ENCODE results near the gene ARHGEF10L. TPM values are rescaled to one million over a fixed set of nuclear protein-coding genes. Genes with fewer than 3 reads are reported as not detected.

ARHGEF10L gene
- total and polyA plus RNA-seq, 3 experiments from 2014 or later = 0.24 to 0.26 TPM; not detected in 1

- Histone ChIP-seq H3K27ac (ENCODE audit: low read depth, low read length) (no peak overlapping the region), H3K4me1 (ENCODE audit: insufficient read depth, low read length) (no peaks in the 10 kb centered on the region), H3K9me3 (ENCODE audit: low read length) (no peaks in the 10 kb centered on the region), H3K36me3 (ENCODE audit: insufficient read depth, low read length) (no peaks in the 10 kb centered on the region), H3K4me3 (ENCODE audit: low read length) (no peak overlapping the region), H3K27me3 (ENCODE audit: insufficient read depth, low read length, poor library complexity, severe bottlenecking) (no peaks in the 10 kb centered on the region)
- H3K27me3 Mint-ChIP-seq = peaks cover under 1 to 8% of the 10 kb centered on the region in 2 donors
- H3K4me1 Mint-ChIP-seq = no peaks in the 10 kb centered on the region
- DNase-seq = no peak
- CTCF ChIA-PET = no interaction called here
- POLR2A ChIA-PET = no interaction called here
- no peak overlapping the region for H3K4me3 Mint-ChIP-seq
- H3K27ac Mint-ChIP-seq = no peak overlapping the region
- H3K9me3 Mint-ChIP-seq = no peaks in the 10 kb centered on the region
- H3K36me3 Mint-ChIP-seq = no peaks in the 10 kb centered on the region
These were observed 70.0 kb downstream of the ARHGEF10L start for GRCh38 chr1:17609529-17609928.

DNA sequence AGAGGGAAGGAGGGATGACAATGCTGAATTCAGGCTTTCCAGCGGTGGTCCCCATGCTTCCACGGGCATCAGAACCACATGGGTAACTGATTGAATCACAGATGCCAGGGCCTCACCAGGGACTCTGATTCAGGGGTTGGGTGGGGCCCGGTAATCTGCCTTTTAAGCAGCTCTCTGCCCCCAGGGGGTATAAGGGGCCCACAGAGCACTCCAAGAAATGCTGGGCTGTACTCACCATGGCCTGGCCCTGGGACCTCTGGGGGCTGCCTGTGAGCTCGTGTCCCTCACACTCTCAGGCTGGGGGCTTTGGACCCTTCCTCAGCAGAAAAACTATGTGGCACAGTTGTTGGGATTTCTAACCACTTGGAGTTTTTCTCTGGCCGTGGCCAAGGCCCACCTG is 70.6 kb downstream of the ARHGEF10L start:
- no peak for DNase-seq
- H3K36me3 ChIP-seq (ENCODE audit: insufficient read depth, low read length) = no peaks in the 10 kb centered on the region
- no peak overlapping the region for H3K27ac Mint-ChIP-seq
- no peak overlapping the region for H3K27ac ChIP-seq (ENCODE audit: low read depth, low read length)
- no peaks in the 10 kb centered on the region for H3K4me1 ChIP-seq (ENCODE audit: insufficient read depth, low read length)
- H3K27me3 Mint-ChIP-seq = peaks cover 2 to 8% of the 10 kb centered on the region in 2 donors
- CTCF ChIA-PET = no interaction called here
- POLR2A ChIA-PET = no interaction called here
- no peak overlapping the region for H3K4me3 Mint-ChIP-seq
- no peaks in the 10 kb centered on the region for H3K9me3 ChIP-seq (ENCODE audit: low read length)
- H3K9me3 Mint-ChIP-seq = no peaks in the 10 kb centered on the region
- no peak overlapping the region for H3K4me3 ChIP-seq (ENCODE audit: low read length)
- H3K36me3 Mint-ChIP-seq = no peaks in the 10 kb centered on the region
- no peaks in the 10 kb centered on the region for H3K27me3 ChIP-seq (ENCODE audit: insufficient read depth, low read length, poor library complexity, severe bottlenecking)
- no peaks in the 10 kb centered on the region for H3K4me1 Mint-ChIP-seq

DNA sequence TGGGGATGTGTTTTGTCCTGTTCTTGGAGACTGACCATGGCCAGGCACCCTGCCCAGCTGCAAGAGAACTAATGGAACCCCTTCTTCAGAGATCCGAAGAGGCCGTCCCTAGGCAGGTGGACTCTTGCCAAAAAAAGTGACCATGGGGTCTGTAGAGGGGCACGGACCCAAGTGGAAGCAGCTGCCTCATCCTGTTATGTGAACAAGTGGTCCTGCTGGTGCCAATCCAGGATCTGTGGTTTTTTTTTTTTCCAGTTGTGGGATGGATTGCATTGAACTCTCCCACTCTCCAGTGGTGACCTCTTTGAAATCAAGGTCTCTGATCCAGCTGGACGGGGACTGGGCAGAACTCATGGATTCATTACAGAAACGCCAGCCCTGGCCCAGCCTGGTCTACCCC is 71.2 kb downstream of the ARHGEF10L start:
- H3K27me3 ChIP-seq (ENCODE audit: insufficient read depth, low read length, poor library complexity, severe bottlenecking) = no peaks in the 10 kb centered on the region
- no peak overlapping the region for H3K4me3 ChIP-seq (ENCODE audit: low read length)
- ChIA-PET POLR2A (no interaction called here), CTCF (no interaction called here)
- Mint-ChIP-seq H3K27me3 (peaks cover 2 to 8% of the 10 kb centered on the region in 2 donors), H3K27ac (no peak overlapping the region), H3K4me3 (no peak overlapping the region), H3K9me3 (no peaks in the 10 kb centered on the region), H3K4me1 (no peaks in the 10 kb centered on the region), H3K36me3 (no peaks in the 10 kb centered on the region)
- no peak for DNase-seq
- H3K27ac ChIP-seq (ENCODE audit: low read depth, low read length) = no peak overlapping the region
- H3K4me1 ChIP-seq (ENCODE audit: insufficient read depth, low read length) = no peaks in the 10 kb centered on the region
- no peaks in the 10 kb centered on the region for H3K36me3 ChIP-seq (ENCODE audit: insufficient read depth, low read length)
- no peaks in the 10 kb centered on the region for H3K9me3 ChIP-seq (ENCODE audit: low read length)

DNA sequence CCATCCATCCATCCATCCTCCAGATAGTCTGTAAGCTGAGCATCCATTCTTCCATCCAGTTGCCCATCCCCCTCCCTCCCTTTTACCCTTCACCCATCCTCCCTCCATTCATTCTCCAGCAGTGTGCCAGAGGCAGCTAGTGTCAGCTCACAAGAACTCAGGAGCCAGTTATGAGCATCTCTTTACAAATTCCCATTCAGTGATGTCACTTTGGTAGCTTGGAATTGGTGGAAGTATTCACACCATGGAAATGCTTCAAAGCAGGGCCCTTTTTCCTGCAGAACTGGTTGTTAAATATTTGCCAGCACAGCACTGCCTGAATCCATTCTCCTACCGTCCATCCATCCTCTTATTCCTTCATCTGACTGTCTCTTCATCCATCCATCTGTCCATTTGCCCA is 72.5 kb downstream of the ARHGEF10L start:
- no peaks in the 10 kb centered on the region for H3K9me3 Mint-ChIP-seq
- CTCF ChIA-PET = no interaction called here
- POLR2A ChIA-PET = no interaction called here

DNA sequence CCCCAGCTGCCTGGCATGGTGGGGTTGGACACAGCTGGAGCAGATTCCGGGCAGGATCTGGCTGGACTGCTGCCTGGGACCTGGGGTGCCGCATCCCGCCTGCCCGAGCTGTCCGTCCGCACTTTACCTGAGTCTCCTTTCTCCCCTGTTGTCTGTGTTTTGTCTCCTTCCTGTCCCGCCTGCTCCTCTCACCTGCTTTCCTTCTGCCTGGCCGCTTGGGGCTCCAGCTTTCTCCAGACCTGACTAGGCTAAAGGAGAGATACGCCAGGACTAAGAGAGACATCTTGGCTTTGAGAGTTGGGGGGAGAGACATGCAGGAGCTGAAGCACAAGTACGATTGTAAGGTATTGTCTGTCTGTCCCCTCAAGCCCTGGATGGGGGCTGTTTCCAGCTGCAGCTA is 73.3 kb downstream of the ARHGEF10L start:
- Mint-ChIP-seq H3K4me3 (no peak overlapping the region), H3K4me1 (no peaks in the 10 kb centered on the region), H3K36me3 (no peaks in the 10 kb centered on the region), H3K27ac (no peak overlapping the region), H3K9me3 (no peaks in the 10 kb centered on the region), H3K27me3 (peaks cover 4 to 13% of the 10 kb centered on the region in 2 donors)
- POLR2A ChIA-PET = no interaction called here
- CTCF ChIA-PET = no interaction called here
- Histone ChIP-seq H3K9me3 (ENCODE audit: low read length) (no peaks in the 10 kb centered on the region), H3K36me3 (ENCODE audit: insufficient read depth, low read length) (no peaks in the 10 kb centered on the region), H3K4me3 (ENCODE audit: low read length) (no peak overlapping the region), H3K27me3 (ENCODE audit: insufficient read depth, low read length, poor library complexity, severe bottlenecking) (no peaks in the 10 kb centered on the region), H3K27ac (ENCODE audit: low read depth, low read length) (no peak overlapping the region), H3K4me1 (ENCODE audit: insufficient read depth, low read length) (no peaks in the 10 kb centered on the region)
- no peak for DNase-seq

More for the DNA sequence above, 72.5 kb downstream of the ARHGEF10L start:
- H3K27me3 Mint-ChIP-seq = peaks cover 4 to 13% of the 10 kb centered on the region in 2 donors
- no peaks in the 10 kb centered on the region for H3K36me3 ChIP-seq (ENCODE audit: insufficient read depth, low read length)
- no peaks in the 10 kb centered on the region for H3K4me1 Mint-ChIP-seq
- no peaks in the 10 kb centered on the region for H3K9me3 ChIP-seq (ENCODE audit: low read length)
- DNase-seq = no peak
- no peak overlapping the region for H3K4me3 Mint-ChIP-seq
- H3K27ac ChIP-seq (ENCODE audit: low read depth, low read length) = no peak overlapping the region
- H3K4me3 ChIP-seq (ENCODE audit: low read length) = no peak overlapping the region
- no peaks in the 10 kb centered on the region for H3K27me3 ChIP-seq (ENCODE audit: insufficient read depth, low read length, poor library complexity, severe bottlenecking)
- H3K36me3 Mint-ChIP-seq = no peaks in the 10 kb centered on the region
- peak overlapping the region in 2 of 8 donors; percentile 3 to 12 for H3K27ac Mint-ChIP-seq
- no peaks in the 10 kb centered on the region for H3K4me1 ChIP-seq (ENCODE audit: insufficient read depth, low read length)

GRCh38 chr1:17614586-17614985 is 75.1 kb downstream of the ARHGEF10L start:
- no peak overlapping the region for H3K4me3 ChIP-seq (ENCODE audit: low read length)
- Mint-ChIP-seq H3K27ac (no peak overlapping the region), H3K4me1 (no peaks in the 10 kb centered on the region), H3K27me3 (peaks cover 11 to 21% of the 10 kb centered on the region in 2 donors), H3K36me3 (no peaks in the 10 kb centered on the region), H3K9me3 (no peaks in the 10 kb centered on the region), H3K4me3 (no peak overlapping the region)
- H3K27me3 ChIP-seq (ENCODE audit: insufficient read depth, low read length, poor library complexity, severe bottlenecking) = no peaks in the 10 kb centered on the region
- no peak overlapping the region for H3K27ac ChIP-seq (ENCODE audit: low read depth, low read length)
- H3K9me3 ChIP-seq (ENCODE audit: low read length) = no peaks in the 10 kb centered on the region
- no peak for DNase-seq
- no peaks in the 10 kb centered on the region for H3K4me1 ChIP-seq (ENCODE audit: insufficient read depth, low read length)
- CTCF ChIA-PET = no interaction called here
- POLR2A ChIA-PET = no interaction called here
- no peaks in the 10 kb centered on the region for H3K36me3 ChIP-seq (ENCODE audit: insufficient read depth, low read length)

GRCh38 chr1:17615157-17615556 is 75.7 kb downstream of the ARHGEF10L start:
- Histone ChIP-seq H3K9me3 (ENCODE audit: low read length) (no peaks in the 10 kb centered on the region), H3K27me3 (ENCODE audit: insufficient read depth, low read length, poor library complexity, severe bottlenecking) (no peaks in the 10 kb centered on the region), H3K4me3 (ENCODE audit: low read length) (no peak overlapping the region), H3K4me1 (ENCODE audit: insufficient read depth, low read length) (no peaks in the 10 kb centered on the region), H3K27ac (ENCODE audit: low read depth, low read length) (no peak overlapping the region), H3K36me3 (ENCODE audit: insufficient read depth, low read length) (no peaks in the 10 kb centered on the region)
- H3K4me1 Mint-ChIP-seq = no peaks in the 10 kb centered on the region
- DNase-seq = no peak
- H3K4me3 Mint-ChIP-seq = no peak overlapping the region
- H3K27me3 Mint-ChIP-seq = peaks cover 11 to 23% of the 10 kb centered on the region in 2 donors
- H3K36me3 Mint-ChIP-seq = no peaks in the 10 kb centered on the region
- H3K9me3 Mint-ChIP-seq = no peaks in the 10 kb centered on the region
- ChIA-PET CTCF (no interaction called here), POLR2A (no interaction called here)
- no peak overlapping the region for H3K27ac Mint-ChIP-seq

DNA sequence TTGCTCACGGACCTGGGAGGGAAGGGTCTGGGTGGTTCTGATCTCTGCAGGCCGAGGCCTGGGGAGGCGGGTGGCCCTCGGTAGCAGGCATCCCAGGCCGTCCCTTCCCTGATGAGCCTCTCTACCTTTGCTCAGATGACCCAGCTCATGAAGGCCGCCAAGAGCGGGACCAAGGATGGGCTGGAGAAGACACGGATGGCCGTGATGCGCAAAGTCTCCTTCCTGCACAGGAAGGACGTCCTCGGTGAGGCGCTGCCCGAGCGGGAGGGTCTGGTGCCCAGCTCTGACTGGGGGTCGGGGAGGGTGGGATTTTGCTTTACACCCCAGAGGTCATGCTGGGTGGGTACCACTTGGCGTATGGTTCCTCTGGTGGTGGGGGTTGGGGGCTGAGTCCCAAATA is 76.5 kb downstream of the ARHGEF10L start:
- DNase-seq = no peak
- no peaks in the 10 kb centered on the region for H3K36me3 Mint-ChIP-seq

DNA sequence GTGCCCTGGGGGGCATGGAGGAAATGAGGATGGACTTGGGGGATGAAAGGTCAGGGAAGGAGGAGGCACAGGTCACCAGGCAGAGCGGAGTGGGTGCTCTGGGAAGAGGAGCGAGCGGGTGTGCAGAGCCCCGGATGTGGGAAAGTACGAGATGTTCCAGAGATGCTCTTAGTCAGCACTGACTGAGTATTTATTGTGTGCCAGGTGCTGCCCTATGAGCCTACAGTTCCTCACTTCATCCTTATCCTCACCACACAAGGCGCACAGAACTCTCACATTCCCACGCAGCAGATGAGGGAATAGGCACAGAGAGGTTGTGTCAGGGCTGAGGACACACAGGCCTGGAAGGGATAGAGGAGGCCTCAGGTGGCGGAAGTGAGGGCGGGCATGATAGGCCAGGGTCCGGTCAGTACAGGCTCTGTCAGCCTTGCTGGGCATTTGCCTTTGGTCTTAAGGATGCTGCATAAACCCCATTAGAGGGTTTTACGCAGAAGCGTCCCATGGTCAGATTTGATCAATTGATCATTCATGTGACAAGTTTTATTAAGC is 77.3 kb downstream of the ARHGEF10L start:
- Mint-ChIP-seq H3K4me3 (no peak overlapping the region), H3K9me3 (no peaks in the 10 kb centered on the region), H3K4me1 (no peaks in the 10 kb centered on the region), H3K36me3 (no peaks in the 10 kb centered on the region), H3K27ac (no peak overlapping the region), H3K27me3 (peaks cover 11 to 20% of the 10 kb centered on the region in 2 donors)
- no peaks in the 10 kb centered on the region for H3K36me3 ChIP-seq (ENCODE audit: insufficient read depth, low read length)
- no peak for DNase-seq
- H3K4me1 ChIP-seq (ENCODE audit: insufficient read depth, low read length) = no peaks in the 10 kb centered on the region
- POLR2A ChIA-PET = no interaction called here
- CTCF ChIA-PET = no interaction called here
- no peaks in the 10 kb centered on the region for H3K27me3 ChIP-seq (ENCODE audit: insufficient read depth, low read length, poor library complexity, severe bottlenecking)
- no peaks in the 10 kb centered on the region for H3K9me3 ChIP-seq (ENCODE audit: low read length)
- no peak overlapping the region for H3K27ac ChIP-seq (ENCODE audit: low read depth, low read length)
- H3K4me3 ChIP-seq (ENCODE audit: low read length) = no peak overlapping the region

More for the DNA sequence above, 76.5 kb downstream of the ARHGEF10L start:
- Mint-ChIP-seq H3K9me3 (no peaks in the 10 kb centered on the region), H3K4me1 (no peaks in the 10 kb centered on the region), H3K4me3 (no peak overlapping the region), H3K27me3 (peaks cover 11 to 26% of the 10 kb centered on the region in 2 donors), H3K27ac (no peak overlapping the region)
- Histone ChIP-seq H3K4me1 (ENCODE audit: insufficient read depth, low read length) (no peaks in the 10 kb centered on the region), H3K27ac (ENCODE audit: low read depth, low read length) (no peak overlapping the region), H3K36me3 (ENCODE audit: insufficient read depth, low read length) (no peaks in the 10 kb centered on the region), H3K9me3 (ENCODE audit: low read length) (no peaks in the 10 kb centered on the region), H3K4me3 (ENCODE audit: low read length) (no peak overlapping the region), H3K27me3 (ENCODE audit: insufficient read depth, low read length, poor library complexity, severe bottlenecking) (no peaks in the 10 kb centered on the region)
- ChIA-PET POLR2A (no interaction called here), CTCF (no interaction called here)
